H7 (cell line): ENCODE data around the gene KSR2. TPM values are rescaled to one million over a fixed set of nuclear protein-coding genes. Genes with fewer than 3 reads are reported as not detected.
A peak's percentile ranks its signal among the peaks of the same experiment; 100 is the strongest.
"Not testable (repeated sequence)": the region's sequence is repeated elsewhere in the genome, so short reads cannot be mapped to it uniquely, and the experiment has no call there.

Source experiments
- DNase-seq: peaks from one replicate; pipeline ENCODE4 v3.0.0; 2012
- H3K27me3 ChIP-seq: 2 replicates; pipeline ENCODE4 v1.6.0; 2011; ENCODE audit warnings: mild to moderate bottlenecking, low read length; ENCODE audit not compliant: control insufficient read depth, insufficient read depth
- H3K36me3 ChIP-seq: replicated peaks from 2 replicates; pipeline ENCODE4 v1.5.1; 2011; ENCODE audit warnings: low read length; ENCODE audit not compliant: control insufficient read depth, insufficient read depth
- H3K4me3 ChIP-seq: 2 replicates; pipeline ENCODE4 v1.5.1; 2011; ENCODE audit warnings: low read depth, mild to moderate bottlenecking, control low read depth, low read length, moderate library complexity; ENCODE audit not compliant: insufficient read depth
- total RNA-seq: library from RNA; depleted of rRNA; stranded (reverse); fragments of >200 nt; shearing (Covaris generic); gene quantifications from 2 replicates; pipeline ENCODE4 v1.2.3, GENCODE V29; 2014

KSR2 gene
- total RNA-seq, 1 experiment from 2014 or later = 0.10 TPM

DNA sequence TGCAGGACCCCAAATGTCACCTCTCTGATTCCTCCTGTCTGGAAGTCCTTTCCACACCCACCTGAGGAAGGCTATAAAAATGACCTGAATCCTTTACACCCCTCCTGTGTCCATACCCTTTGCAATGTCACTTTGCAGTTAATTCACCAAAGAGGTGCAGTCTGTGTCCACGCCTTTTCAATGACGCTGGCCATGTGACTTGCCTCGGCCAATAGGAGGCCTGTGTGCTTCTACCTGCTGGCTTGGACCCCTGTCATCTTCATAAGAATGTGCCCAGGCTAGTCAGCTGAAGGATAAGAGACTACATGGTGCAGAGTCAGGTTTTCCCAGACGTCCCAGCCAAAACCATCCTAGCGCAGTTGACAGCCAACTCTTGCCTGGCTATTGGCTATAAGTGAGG, 101.4 kb downstream of the KSR2 start:
- DNase-seq = no peak
- Histone ChIP-seq H3K27me3 (no peaks in the 10 kb centered on the region), H3K4me3 (no peak overlapping the region), H3K36me3 (no peaks in the 10 kb centered on the region)

DNA sequence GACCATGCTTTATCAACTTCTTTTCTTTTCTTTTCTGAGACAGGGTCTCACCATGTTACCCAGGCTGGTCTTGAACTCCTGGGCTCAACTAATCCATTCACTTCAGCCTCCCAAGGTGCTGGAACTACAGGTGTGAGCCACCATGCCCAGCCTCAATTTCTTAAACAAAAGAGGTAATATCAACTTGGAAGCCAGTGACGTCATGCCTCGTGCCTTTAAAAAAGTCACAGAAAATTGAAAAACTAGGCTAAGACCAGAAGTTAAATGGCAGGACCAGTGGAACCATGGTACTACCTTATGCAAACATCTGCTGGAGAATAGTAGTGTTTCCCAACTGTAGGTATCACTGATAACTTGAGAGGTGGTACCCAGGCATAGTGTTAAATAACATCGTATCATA, 103.3 kb downstream of the KSR2 start:
- Histone ChIP-seq H3K27me3 (no peaks in the 10 kb centered on the region), H3K4me3 (no peak overlapping the region), H3K36me3 (no peaks in the 10 kb centered on the region)
- no peak for DNase-seq

DNA sequence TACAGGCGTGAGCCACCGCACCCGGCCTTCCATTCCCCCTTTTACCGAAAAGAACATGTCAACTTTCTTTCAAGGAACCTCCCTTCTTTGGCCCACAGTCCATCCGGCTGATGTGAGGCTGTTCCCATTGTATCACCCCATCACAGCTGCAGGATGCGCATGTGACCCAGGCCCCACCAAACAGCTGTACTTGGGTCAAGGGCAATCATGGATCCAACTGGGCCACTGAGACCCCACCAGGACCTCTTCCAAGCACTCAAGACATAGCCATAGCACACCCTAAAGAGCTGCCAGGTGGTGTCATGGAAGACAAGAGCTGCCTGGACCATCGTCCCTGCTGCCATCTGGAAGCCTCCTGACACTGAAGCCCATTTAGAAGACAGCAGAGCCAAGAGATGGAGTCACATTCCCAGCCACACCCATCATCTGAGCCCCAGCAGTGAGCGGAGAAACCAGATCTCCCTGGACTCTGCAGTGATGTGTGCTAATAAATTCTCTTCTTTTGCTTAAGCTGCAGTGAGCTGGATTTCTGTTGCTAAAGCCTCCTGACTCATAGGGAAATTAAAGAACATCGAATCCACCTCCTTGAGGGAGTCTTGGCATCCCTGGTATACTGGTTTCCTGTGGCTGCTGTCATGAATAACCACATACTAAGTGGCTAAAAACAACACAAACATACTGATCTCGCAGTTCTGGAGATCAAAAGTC, 105.6 kb downstream of the KSR2 start:
- DNase-seq = no peak
- Histone ChIP-seq H3K4me3 (no peak overlapping the region), H3K27me3 (no peaks in the 10 kb centered on the region), H3K36me3 (no peaks in the 10 kb centered on the region)

DNA sequence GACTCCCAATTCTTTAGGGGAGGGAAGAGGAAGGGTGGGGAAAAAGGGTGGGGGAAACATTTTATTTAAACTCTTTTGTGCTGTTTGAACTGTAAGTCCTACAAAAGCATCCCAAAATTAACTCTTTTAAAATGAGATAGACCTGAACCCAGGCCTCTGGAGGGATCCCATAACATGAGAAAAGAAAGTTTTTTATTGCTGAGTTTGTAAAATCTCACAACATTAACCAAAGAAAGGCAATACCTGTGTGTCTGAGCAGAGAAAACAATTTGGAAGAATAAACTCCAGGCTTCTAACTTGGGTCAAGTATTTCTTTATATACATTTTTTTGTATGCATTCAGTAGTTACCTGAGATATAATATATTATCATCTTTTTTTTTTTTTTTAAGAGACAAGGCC, 107.1 kb downstream of the KSR2 start:
- no peak for DNase-seq

DNA sequence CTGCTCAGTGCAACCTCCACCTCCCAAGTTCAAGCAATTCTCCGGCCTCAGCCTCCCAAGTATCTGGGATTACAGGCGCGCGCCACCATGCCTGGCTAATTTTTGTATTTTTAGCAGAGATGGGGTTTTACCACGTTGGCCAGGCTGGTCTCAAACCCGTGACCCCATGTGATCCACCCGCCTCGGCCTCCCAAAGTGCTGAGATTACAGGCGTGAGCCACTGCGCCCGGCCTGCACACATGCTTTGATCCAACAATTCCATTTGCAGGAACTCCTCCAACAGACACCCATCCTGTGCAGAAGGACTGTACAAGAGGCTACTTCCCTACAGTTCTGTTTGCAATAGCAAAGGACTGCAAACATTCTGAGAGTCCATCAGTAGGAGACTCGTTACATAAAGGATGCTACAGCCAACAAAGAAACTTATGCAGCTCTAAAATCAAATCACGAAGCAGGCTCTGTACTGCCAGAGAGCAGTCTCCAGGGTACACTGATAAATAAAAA, 108.0 kb downstream of the KSR2 start:
- not testable (repeated sequence) for DNase-seq, H3K4me3 ChIP-seq, H3K36me3 ChIP-seq, H3K27me3 ChIP-seq

More for the DNA sequence above, 107.1 kb downstream of the KSR2 start:
- H3K36me3 ChIP-seq = no peaks in the 10 kb centered on the region
- no peaks in the 10 kb centered on the region for H3K27me3 ChIP-seq
- H3K4me3 ChIP-seq = no peak overlapping the region

DNA sequence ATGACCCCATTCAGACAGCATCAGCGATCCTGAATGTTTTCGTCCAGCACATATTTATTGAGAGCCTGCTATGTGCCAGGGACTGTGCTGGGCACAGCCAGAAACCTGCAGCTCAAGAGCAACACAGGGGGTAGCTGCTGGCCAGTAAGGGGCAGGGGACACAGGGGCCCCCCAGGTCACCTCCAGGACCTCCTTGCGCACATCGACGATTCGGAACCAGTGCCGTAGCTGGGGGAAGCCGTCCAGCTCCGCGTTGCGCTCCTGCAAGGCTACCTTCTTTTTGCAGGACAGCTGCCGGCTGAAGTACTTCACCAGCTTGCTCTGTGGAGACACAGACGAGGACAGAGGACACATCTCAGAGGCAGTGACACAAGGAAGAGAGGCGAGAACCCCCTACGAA, 108.7 kb downstream of the KSR2 start:
- DNase-seq = no peak
- H3K36me3 ChIP-seq = no peaks in the 10 kb centered on the region
- no peak overlapping the region for H3K4me3 ChIP-seq
- H3K27me3 ChIP-seq = no peaks in the 10 kb centered on the region

DNA sequence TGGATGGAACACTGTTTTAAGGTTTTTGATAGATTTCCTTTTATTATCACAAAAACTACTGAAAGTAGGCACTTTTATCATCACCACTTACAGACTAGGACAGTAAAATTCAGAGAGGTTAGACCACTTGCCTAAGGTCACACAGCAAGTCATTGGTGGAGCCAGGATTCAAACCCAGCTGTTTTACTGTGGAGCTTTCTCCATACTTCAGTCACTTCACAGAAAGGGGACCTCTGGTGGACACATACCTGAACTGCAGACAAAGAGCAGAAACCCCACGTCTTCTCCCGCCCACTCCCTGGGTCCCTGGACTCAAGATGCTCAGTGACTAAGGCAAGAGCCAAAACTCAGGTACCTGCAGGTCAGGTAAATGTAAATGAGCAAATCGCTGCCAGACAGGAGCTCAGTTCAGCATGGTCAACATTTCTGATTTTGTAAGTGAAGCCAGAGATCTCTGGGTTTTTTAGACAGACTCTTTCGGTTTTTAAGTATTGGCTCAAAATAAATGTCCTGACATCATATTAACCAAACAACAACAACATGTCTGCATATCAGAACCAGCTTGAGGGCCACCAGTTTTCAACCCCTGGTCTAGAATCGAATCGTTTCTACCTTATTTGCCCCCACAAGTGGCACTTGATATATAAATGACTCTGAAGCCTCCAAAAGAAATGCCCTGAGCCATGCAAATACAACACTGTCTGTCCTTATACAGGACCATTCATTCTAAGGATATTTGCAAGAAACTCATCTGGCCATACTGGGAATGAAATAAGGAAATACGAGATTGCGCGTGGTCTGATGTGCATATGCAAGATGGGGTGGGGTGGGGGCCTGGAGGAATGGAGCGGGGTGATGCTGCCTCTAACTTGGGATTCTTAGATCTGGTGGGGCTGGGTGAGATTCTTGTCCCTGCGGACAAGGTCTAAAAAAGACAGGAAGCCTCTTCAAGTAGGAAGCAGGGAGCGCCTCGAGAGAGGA, 110.9 kb downstream of the KSR2 start:
- Histone ChIP-seq H3K4me3 (no peak overlapping the region), H3K27me3 (no peaks in the 10 kb centered on the region)
- peak; percentile 88 for DNase-seq

DNA sequence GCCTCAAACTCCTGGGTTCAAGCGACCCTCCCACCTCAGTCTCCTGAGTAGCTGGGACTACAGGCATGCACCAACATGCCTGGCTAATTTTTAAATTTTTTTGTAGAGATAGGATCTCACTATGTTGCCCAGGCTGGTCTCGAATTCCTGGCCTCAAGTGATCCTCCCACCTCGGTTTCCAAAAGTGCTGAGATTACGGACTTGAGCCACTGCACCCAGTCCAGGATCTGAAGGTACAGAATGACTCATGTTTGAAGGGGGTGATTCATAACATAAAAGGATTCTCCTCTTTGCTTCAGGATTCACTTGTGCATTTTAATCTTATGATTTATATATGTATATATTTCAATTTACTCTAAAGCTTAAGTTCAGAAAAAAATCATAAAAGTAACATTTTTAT, 111.7 kb downstream of the KSR2 start:
- H3K36me3 ChIP-seq, DNase-seq, H3K4me3 ChIP-seq, H3K27me3 ChIP-seq: not testable (repeated sequence)

More for the DNA sequence above, 110.9 kb downstream of the KSR2 start:
- no peaks in the 10 kb centered on the region for H3K36me3 ChIP-seq

DNA sequence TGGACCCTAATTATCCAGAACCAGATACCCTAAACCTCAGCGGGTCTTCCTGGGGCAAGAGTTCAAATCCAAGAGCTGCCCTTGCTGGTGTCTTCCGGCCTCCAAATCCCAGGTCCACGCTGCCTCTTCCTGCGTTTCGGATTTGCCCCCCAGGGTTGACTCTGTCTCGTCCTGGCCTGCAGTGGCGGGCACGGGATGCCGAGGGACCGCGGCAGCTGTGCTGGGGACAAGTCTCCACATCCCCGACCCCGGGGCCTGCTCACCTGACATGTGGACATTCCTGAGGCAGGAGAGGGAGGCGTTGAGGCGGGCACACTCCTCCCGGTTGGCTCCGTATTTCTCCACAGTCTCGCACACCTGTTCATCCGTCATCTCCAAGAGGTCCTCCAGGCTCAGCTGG, 113.6 kb downstream of the KSR2 start:
- Histone ChIP-seq H3K4me3 (no peak overlapping the region), H3K27me3 (no peaks in the 10 kb centered on the region), H3K36me3 (no peaks in the 10 kb centered on the region)
- DNase-seq = no peak

DNA sequence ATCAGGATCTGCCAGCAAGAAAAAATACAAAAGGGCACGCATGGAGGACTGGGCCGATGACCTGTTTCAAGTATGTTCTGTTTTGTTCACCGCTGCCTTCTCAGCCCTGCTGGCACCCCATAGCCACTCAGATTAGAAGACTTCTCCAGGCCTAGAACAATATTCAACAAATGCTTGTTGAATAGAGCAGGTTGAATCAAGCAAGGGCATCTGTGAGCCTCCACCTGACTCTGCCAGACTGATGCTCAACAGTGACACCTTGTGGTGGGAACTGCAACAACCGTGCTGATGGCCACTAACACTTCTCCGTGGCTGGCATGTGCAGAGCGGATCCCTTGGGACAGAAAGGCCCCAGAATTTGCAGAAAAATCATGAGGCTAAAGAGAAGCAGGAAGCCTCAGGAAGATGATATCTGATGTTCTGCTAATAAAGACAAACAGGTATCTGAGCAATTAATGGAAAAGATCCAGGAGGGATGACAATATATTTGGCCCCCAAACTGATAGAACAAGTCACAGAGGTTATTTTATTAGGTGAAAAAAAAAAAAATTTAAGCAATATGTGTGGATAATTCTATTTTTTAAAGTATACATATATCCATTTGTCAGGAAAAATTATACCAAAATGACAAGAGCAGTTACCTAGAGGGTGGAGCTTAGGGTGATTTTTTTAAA, 114.3 kb downstream of the KSR2 start:
- no peaks in the 10 kb centered on the region for H3K27me3 ChIP-seq
- H3K4me3 ChIP-seq = no peak overlapping the region
- H3K36me3 ChIP-seq = no peaks in the 10 kb centered on the region
- DNase-seq = peak; percentile 86

DNA sequence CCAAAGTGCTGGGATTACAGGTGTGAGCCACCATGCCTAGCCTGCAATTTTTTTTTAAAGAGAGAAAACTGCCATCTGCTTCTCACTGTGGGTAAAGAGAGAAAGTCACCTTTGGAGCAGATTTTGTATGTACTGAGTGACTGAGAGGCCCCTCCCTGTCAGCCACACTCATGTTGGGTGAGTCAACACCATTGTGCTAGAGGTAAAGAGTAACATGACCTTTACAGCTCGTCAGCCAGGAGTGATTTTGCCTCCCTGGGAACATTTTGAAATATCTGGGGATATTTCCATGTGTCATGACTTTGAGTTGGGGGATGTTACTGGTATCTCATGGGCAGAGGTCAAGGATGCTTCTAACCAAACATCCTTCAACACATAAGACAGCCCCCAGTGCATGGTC, 115.2 kb downstream of the KSR2 start:
- no peak for DNase-seq
- no peaks in the 10 kb centered on the region for H3K36me3 ChIP-seq
- no peak overlapping the region for H3K4me3 ChIP-seq
- H3K27me3 ChIP-seq = no peaks in the 10 kb centered on the region

DNA sequence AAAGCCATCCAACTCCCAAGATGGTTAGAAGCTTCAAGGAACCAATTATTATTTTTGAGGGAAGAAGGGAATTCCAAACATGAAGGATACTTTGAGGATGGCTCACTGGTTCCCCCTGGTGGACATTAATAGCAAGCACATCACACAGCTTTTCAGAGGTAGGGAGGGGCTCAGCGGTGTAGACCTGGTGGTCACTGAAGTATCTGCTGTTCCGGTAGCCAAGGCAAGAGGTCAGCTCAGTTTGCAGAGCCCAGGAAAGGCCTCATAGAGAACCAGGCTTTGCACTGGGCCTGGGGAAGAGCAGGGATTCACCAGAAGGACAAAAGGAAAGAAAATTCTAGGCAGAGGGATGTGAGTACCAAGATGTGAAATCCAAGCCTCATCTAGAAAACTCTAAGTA, 118.7 kb downstream of the KSR2 start:
- no peaks in the 10 kb centered on the region for H3K36me3 ChIP-seq
- no peaks in the 10 kb centered on the region for H3K27me3 ChIP-seq
- H3K4me3 ChIP-seq = no peak overlapping the region
- peak; percentile 86 for DNase-seq

DNA sequence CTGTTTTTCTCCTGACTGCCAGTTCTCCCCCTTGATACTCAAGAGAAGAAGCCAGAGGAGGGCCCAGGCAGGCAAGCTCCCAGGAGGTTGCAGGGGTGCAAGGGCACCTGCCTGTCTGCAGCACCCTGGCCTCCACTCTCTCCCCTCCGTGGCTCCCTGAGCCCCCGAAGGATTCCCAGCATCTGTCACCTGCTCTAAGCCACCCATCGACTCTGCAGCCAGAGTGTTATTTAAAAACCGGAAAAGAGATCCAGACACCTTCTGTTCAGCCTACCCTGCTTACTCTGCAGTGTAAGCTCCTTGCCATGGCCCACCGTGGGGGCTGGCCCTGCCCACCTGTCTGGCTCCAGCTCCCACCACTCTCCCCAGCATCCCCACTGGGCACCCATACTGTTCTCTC, 121.4 kb downstream of the KSR2 start:
- H3K27me3 ChIP-seq = no peaks in the 10 kb centered on the region
- no peak overlapping the region for H3K4me3 ChIP-seq
- H3K36me3 ChIP-seq = no peaks in the 10 kb centered on the region
- DNase-seq = no peak

DNA sequence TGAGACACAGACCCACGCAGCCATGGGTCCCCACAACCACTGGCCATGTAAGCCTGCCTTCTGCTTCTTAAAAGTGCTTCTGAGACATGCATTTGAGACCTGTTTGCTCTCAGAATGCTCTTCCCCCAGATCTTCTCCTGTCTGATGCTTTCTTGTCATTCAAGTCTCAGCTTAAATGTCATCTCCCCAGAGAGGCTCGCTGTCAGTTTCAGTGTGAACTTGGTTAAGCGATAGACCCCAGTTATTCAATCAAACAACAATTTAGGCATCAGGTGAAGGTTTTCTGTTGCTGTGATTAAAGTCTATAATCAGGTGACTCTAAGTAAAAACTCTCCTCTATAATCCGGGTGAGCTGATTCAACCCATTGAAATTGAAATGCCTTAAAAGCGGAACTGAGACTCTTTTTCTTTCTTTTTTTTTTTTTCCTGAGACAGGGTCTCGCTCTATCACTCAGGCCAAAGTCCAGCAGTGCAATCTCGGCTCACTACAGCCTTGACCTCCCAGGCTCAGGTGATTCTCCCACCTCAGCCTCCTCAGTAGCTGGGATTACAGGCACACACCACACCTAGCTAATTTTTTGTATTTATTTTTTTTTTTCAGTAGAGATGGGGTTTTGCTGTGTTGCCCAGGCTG, 123.4 kb downstream of the KSR2 start:
- no peaks in the 10 kb centered on the region for H3K36me3 ChIP-seq
- no peaks in the 10 kb centered on the region for H3K27me3 ChIP-seq
- no peak for DNase-seq
- H3K4me3 ChIP-seq = no peak overlapping the region
